Liver (tissue), 2 donors: ENCODE measurements around the gene TSHZ2.

ENCODE experiments used
- REST ChIP-seq: IDR thresholded peaks from 2 replicates; pipeline ENCODE4 v1.6.1; 2016; ENCODE audit warnings: antibody characterized with exemption, mild to moderate bottlenecking
- TF ChIP-seq, protein P1 (sequence below): fragments of 150-350 bp; IDR thresholded peaks from 2 replicates; pipeline ENCODE4 v1.5.1; 2017; ENCODE audit warnings: improper control_type of control experiment, low read depth, low read length; ENCODE audit not compliant: missing input control
- donor health status: healthy.

DNA sequence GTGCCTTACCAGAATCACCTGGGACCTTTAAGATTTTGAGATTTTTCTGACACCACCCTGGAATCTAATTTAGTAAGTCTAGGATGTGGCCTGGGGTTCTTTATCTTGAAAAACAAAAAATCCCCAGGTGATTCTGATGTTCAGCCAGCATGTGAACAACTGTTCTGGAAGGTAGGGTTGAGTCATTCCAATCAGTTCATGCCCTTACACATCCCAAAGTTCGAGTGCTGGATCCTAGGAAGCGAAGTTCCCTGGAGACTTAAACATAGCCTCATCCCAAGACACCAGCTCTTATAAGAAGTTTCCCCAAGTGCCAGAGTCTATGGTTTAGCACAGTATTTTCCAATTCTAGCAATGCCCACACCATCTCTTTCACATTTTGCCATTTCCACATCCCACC, 6.3 kb upstream of the TSHZ2 start:
- TF ChIP-seq, protein P1, sequence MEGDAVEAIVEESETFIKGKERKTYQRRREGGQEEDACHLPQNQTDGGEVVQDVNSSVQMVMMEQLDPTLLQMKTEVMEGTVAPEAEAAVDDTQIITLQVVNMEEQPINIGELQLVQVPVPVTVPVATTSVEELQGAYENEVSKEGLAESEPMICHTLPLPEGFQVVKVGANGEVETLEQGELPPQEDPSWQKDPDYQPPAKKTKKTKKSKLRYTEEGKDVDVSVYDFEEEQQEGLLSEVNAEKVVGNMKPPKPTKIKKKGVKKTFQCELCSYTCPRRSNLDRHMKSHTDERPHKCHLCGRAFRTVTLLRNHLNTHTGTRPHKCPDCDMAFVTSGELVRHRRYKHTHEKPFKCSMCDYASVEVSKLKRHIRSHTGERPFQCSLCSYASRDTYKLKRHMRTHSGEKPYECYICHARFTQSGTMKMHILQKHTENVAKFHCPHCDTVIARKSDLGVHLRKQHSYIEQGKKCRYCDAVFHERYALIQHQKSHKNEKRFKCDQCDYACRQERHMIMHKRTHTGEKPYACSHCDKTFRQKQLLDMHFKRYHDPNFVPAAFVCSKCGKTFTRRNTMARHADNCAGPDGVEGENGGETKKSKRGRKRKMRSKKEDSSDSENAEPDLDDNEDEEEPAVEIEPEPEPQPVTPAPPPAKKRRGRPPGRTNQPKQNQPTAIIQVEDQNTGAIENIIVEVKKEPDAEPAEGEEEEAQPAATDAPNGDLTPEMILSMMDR, result no peak
- TF ChIP-seq REST, result no peak
